ENCODE measurements around the gene NEFH.

DNA sequence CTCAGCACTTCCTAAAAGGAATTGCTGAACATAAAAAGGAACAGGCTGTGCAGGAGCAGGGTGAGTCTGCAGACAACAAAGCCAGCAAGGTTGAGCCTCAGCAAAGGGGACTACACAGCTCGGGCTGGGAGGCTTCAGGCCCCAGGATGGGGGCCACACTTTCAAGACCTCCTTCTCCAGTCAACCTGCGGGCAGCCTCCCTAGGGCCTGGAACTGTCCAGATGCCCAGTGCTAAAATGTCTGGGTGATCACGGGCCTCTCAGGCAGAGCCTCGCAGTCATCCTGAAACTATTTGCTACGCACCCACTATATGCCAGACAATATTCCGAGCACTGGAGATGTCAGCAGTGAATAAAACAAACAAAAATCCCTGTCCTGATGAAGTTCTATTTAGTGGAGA, 3.9 kb upstream of the NEFH start:
- TF ChIP-seq, protein P1, sequence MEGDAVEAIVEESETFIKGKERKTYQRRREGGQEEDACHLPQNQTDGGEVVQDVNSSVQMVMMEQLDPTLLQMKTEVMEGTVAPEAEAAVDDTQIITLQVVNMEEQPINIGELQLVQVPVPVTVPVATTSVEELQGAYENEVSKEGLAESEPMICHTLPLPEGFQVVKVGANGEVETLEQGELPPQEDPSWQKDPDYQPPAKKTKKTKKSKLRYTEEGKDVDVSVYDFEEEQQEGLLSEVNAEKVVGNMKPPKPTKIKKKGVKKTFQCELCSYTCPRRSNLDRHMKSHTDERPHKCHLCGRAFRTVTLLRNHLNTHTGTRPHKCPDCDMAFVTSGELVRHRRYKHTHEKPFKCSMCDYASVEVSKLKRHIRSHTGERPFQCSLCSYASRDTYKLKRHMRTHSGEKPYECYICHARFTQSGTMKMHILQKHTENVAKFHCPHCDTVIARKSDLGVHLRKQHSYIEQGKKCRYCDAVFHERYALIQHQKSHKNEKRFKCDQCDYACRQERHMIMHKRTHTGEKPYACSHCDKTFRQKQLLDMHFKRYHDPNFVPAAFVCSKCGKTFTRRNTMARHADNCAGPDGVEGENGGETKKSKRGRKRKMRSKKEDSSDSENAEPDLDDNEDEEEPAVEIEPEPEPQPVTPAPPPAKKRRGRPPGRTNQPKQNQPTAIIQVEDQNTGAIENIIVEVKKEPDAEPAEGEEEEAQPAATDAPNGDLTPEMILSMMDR (IDR thresholded peaks at IDR 0.05; ENCODE audit: low read length) = no peak
- no peak for TF ChIP-seq EZH2 (IDR thresholded peaks at IDR 0.05; ENCODE audit: borderline replicate concordance, low read length)

All from OCI-LY1 (cell line).